Adrenal gland (tissue), 5 donors: ENCODE results near the gene MLKL.

ENCODE experiments used
- CTCF ChIP-seq, 6 experiments: fragments of 450-650 bp in 4 of 6; fragments of 200-600 bp in 2 of 6; sonication (generic) in 1 of 6; IDR thresholded peaks; 1 replicate in 5 of 6; 2 replicates in 1 of 6; pipeline versions ENCODE4 v1.5.1 to v1.8.0; 2016 to 2021; ENCODE audit warnings: antibody characterized with exemption in 6 of 6, mild to moderate bottlenecking in 2 of 6, moderate library complexity in 1 of 6
- POLR2A ChIP-seq, 2 donors: fragments of 450-650 bp; IDR thresholded peaks; one replicate each; pipeline ENCODE4 v1.6.1; 2017; ENCODE audit warnings: antibody characterized with exemption in 2 of 2, mild to moderate bottlenecking in 2 of 2, moderate library complexity in 1 of 2
- donor health status: DM: no; HTN: no; CAD: no.

- no peak for TF ChIP-seq POLR2A (IDR thresholded peaks at IDR 0.05)
- no peak for TF ChIP-seq CTCF (IDR thresholded peaks at IDR 0.05)
Measured at GRCh38 chr16:74651841-74652240, 48.8 kb downstream of the MLKL start.
